GM12891 (cell line): ENCODE measurements around the gene SSPN.
A peak's percentile ranks its signal among the peaks of the same experiment; 100 is the strongest.
"Not testable (repeated sequence)": the region's sequence is repeated elsewhere in the genome, so short reads cannot be mapped to it uniquely, and the experiment has no call there.

ENCODE experiments used
- DNase-seq: peaks from one replicate; pipeline ENCODE4 v3.0.0; 2011; ENCODE audit warnings: low spot score; ENCODE audit not compliant: insufficient read length
- FAIRE-seq: peaks from 2 replicates; lab custom pipeline; 2011; peaks lifted over from hg19 to GRCh38; lab: Jason Lieb, UNC
- PAX5 ChIP-seq: IDR thresholded peaks from 2 replicates; pipeline ENCODE4 v1.6.1; 2011; ENCODE audit warnings: low read length, moderate library complexity, mild to moderate bottlenecking; ENCODE audit not compliant: insufficient read depth, severe bottlenecking
- POLR2A ChIP-seq: IDR thresholded peaks from 2 replicates; pipeline ENCODE4 v1.6.1; 2011; ENCODE audit warnings: low read depth, low read length, control low read depth
- POLR2AphosphoS5 ChIP-seq: IDR thresholded peaks from 2 replicates; pipeline ENCODE4 v1.6.1; 2011; ENCODE audit warnings: low read depth, low read length, control low read depth
- POU2F2 ChIP-seq: IDR thresholded peaks from 2 replicates; pipeline ENCODE4 v1.6.1; 2011; ENCODE audit warnings: low read depth, mild to moderate bottlenecking, control low read depth, low read length, moderate library complexity
- SPI1 ChIP-seq: IDR thresholded peaks from 2 replicates; pipeline ENCODE4 v1.6.1; 2011; ENCODE audit warnings: low read depth, low read length, control low read depth
- TAF1 ChIP-seq: IDR thresholded peaks from 2 replicates; pipeline ENCODE4 v1.6.1; 2011; ENCODE audit warnings: low read depth, low read length, control low read depth

The SSPN gene

GRCh38 chr12:26226122-26226521 is 30.7 kb downstream of the SSPN start:
- peak; percentile 58 for FAIRE-seq
- no peak for TF ChIP-seq PAX5
- no peak for TF ChIP-seq SPI1
- no peak for TF ChIP-seq POU2F2
- no peak for TF ChIP-seq POLR2A
- no peak for TF ChIP-seq TAF1
- TF ChIP-seq POLR2AphosphoS5: no peak
- no peak for DNase-seq

- TF ChIP-seq PAX5: no peak
- no peak for TF ChIP-seq TAF1
- TF ChIP-seq POU2F2: no peak
- TF ChIP-seq POLR2AphosphoS5: no peak
- no peak for TF ChIP-seq SPI1
- TF ChIP-seq POLR2A: no peak
- peak; percentile 30 for DNase-seq
- no peak for FAIRE-seq
These were observed 31.4 kb downstream of the SSPN start for GRCh38 chr12:26226629-26227360.

- no peak for DNase-seq
- no peak for FAIRE-seq
- TF ChIP-seq POLR2AphosphoS5: no peak
- no peak for TF ChIP-seq SPI1
- no peak for TF ChIP-seq POU2F2
- no peak for TF ChIP-seq POLR2A
- no peak for TF ChIP-seq TAF1
- TF ChIP-seq PAX5: no peak
These were observed 32.0 kb downstream of the SSPN start for GRCh38 chr12:26227361-26227745.

- DNase-seq (no peak), FAIRE-seq (no peak)
- TF ChIP-seq POLR2A (no peak), POLR2AphosphoS5 (no peak), PAX5 (no peak), SPI1 (no peak), TAF1 (no peak), POU2F2 (no peak)
These were observed 34.5 kb downstream of the SSPN start for GRCh38 chr12:26229910-26230309.

- TF ChIP-seq TAF1: no peak
- TF ChIP-seq POLR2AphosphoS5: no peak
- no peak for TF ChIP-seq PAX5
- no peak for TF ChIP-seq POLR2A
- TF ChIP-seq POU2F2: no peak
- DNase-seq (no peak), FAIRE-seq (no peak)
These were observed 36.1 kb downstream of the SSPN start for GRCh38 chr12:26231470-26231869.

- TF ChIP-seq POLR2A (no peak), SPI1 (no peak), PAX5 (no peak), POLR2AphosphoS5 (no peak), POU2F2 (no peak), TAF1 (no peak)
- DNase-seq: no peak
- no peak for FAIRE-seq
These were observed 36.5 kb downstream of the SSPN start for GRCh38 chr12:26231921-26232320.

- DNase-seq (no peak), FAIRE-seq (no peak)
- TF ChIP-seq POLR2A (no peak), PAX5 (no peak), POLR2AphosphoS5 (no peak), TAF1 (no peak), SPI1 (no peak)
These were observed 38.3 kb downstream of the SSPN start for GRCh38 chr12:26233631-26234030.

GRCh38 chr12:26235465-26235864 is 40.1 kb downstream of the SSPN start:
- DNase-seq, FAIRE-seq: not testable (repeated sequence)

GRCh38 chr12:26238341-26239121 is 43.2 kb downstream of the SSPN start:
- FAIRE-seq: no peak
- DNase-seq: no peak
- TF ChIP-seq TAF1 (no peak), POU2F2 (no peak), POLR2AphosphoS5 (no peak), PAX5 (no peak), SPI1 (no peak)
